ENCODE data around the gene WBP1L.

DNA sequence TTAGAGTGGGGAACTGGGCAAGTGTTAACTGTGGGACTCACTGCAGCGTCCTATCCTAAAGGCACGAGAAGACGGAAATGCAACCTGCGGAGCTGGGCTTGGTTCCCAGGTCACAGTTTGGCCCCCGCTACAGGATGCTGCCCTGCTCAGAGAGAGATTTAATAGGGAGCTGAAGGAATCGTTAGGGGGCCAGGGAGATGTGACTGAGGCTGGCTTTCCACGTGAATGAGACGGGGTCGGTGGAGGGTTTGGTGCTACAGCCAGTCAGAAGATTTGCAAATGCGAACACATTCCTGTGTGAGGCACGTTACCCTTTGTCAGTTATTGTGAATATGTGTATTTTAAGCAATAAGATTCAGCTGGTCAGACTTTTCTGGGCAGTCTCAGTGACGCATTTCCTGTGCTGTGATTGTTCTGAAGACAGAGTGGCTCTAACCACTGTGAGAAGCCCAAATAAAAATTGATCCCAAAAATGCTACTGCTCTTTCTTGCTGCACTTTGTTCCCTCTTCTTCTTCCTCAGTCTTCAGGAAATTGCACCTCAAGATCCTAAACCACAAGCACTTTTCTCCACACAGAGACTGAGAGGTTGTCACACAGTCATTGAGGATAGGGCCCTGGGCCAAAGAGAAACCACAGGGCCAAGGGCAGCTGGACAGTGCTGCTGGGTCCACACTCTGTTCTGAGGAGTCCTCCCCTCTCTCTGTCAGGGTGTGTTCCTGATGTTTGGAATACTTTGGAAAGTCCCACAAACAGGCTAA, 72.2 kb downstream of the WBP1L start:
- TF ChIP-seq ATF7 (IDR thresholded peaks at IDR 0.05) (no peak), ATF7 (CRISPR knock-in tag; IDR thresholded peaks at IDR 0.05) (no peak), SMC3 (IDR thresholded peaks at IDR 0.05; ENCODE audit: low read length) (no peak), EZH2 (conservative IDR thresholded peaks at IDR 0.05; ENCODE audit: low read depth, low read length) (no peak), XRCC5 (optimal IDR thresholded peaks at IDR 0.05; ENCODE audit: low read length) (no peak), ZMYM3 (CRISPR knock-in tag; IDR thresholded peaks at IDR 0.05) (no peak), ATF1 (CRISPR knock-in tag; IDR thresholded peaks at IDR 0.05) (no peak)
- TF ChIP-seq, protein P1, sequence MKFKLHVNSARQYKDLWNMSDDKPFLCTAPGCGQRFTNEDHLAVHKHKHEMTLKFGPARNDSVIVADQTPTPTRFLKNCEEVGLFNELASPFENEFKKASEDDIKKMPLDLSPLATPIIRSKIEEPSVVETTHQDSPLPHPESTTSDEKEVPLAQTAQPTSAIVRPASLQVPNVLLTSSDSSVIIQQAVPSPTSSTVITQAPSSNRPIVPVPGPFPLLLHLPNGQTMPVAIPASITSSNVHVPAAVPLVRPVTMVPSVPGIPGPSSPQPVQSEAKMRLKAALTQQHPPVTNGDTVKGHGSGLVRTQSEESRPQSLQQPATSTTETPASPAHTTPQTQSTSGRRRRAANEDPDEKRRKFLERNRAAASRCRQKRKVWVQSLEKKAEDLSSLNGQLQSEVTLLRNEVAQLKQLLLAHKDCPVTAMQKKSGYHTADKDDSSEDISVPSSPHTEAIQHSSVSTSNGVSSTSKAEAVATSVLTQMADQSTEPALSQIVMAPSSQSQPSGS (CRISPR knock-in tag; IDR thresholded peaks at IDR 0.05) = no peak
